IMR-90 (cell line): ENCODE results near the gene HHATL. TPM values are rescaled to one million over a fixed set of nuclear protein-coding genes. Genes with fewer than 3 reads are reported as not detected.

ENCODE experiments used
- ATAC-seq: fragments of 200-7000 bp; cut with Tn5 transposase; 2 replicates; pipeline ENCODE4 v1.9.1; 2020; ENCODE audit warnings: low read depth, mild to moderate bottlenecking, moderate library complexity
- BruUV-seq: library from RNA; stranded (reverse); fragments of 400-500 nt; replicated peaks from 2 replicates; lab custom pipeline; 2021; lab: Mats Ljungman, UMichigan
- CTCF ChIA-PET: fragments of 300-600 bp; formaldehyde crosslinking; extraction: SDS; loops from one replicate; lab custom pipeline; 2021; ENCODE audit warnings: antibody characterized with exemption; lab: Yijun Ruan, JAX
- POLR2A ChIA-PET: fragments of 300-600 bp; sonication (Branson Sonifier 250); formaldehyde crosslinking; loops from one replicate; lab custom pipeline; 2022; ENCODE audit warnings: antibody characterized with exemption; ENCODE audit not compliant: unreplicated experiment; lab: Charles Lee
- DNase-seq: peaks from one replicate; pipeline ENCODE4 v3.0.0; 2013
- H2AFZ ChIP-seq: replicated peaks from 2 replicates; pipeline ENCODE3; 2013; ENCODE audit warnings: low read length, mild to moderate bottlenecking; ENCODE audit not compliant: poor library complexity
- H2AK5ac ChIP-seq: 2 replicates; pipeline ENCODE4 v1.6.1; 2013; ENCODE audit warnings: low read depth, low read length, inconsistent platforms
- H2AK9ac ChIP-seq: replicated peaks from 2 replicates; pipeline ENCODE3; 2013; ENCODE audit warnings: mild to moderate bottlenecking, low read depth, low read length, moderate library complexity; ENCODE audit not compliant: poor library complexity
- H2BK120ac ChIP-seq: 2 replicates; pipeline ENCODE4 v1.6.1; 2013; ENCODE audit warnings: low read depth, low read length, inconsistent platforms
- H2BK15ac ChIP-seq: 3 replicates; pipeline ENCODE4 v1.6.1; 2013; ENCODE audit warnings: low read depth, low read length, inconsistent platforms
- H2BK20ac ChIP-seq: 2 replicates; pipeline ENCODE4 v1.6.1; 2013; ENCODE audit warnings: low read depth, mild to moderate bottlenecking, inconsistent platforms, low read length, moderate library complexity
- H2BK5ac ChIP-seq: 2 replicates; pipeline ENCODE4 v1.6.1; 2013; ENCODE audit warnings: mild to moderate bottlenecking, low read depth, low read length, inconsistent platforms; ENCODE audit not compliant: poor library complexity, severe bottlenecking
- H3K14ac ChIP-seq: replicated peaks from 2 replicates; pipeline ENCODE4 v1.6.1; 2013; ENCODE audit warnings: low read depth, low read length, inconsistent platforms
- H3K18ac ChIP-seq: 2 replicates; pipeline ENCODE4 v1.6.1; 2013; ENCODE audit warnings: low read depth, low read length, control low read depth
- H3K23ac ChIP-seq: 2 replicates; pipeline ENCODE4 v1.6.1; 2013; ENCODE audit warnings: low read depth, low read length, inconsistent platforms
- H3K27ac ChIP-seq: 2 replicates; pipeline ENCODE4 v1.5.1; 2013; ENCODE audit warnings: mild to moderate bottlenecking, control low read depth, low read length; ENCODE audit not compliant: insufficient read depth
- H3K27me3 ChIP-seq: 2 replicates; pipeline ENCODE4 v1.6.1; 2013; ENCODE audit warnings: low read length; ENCODE audit not compliant: control insufficient read depth, insufficient read depth
- H3K36me3 ChIP-seq: 2 replicates; pipeline ENCODE4 v1.6.1; 2013; ENCODE audit warnings: low read length, mixed read lengths; ENCODE audit not compliant: control insufficient read depth, insufficient read depth
- H3K4ac ChIP-seq: 2 replicates; pipeline ENCODE4 v1.6.1; 2013; ENCODE audit warnings: low read depth, low read length, inconsistent platforms
- H3K4me1 ChIP-seq: 2 replicates; pipeline ENCODE4 v1.6.1; 2013; ENCODE audit warnings: low read length, mixed read lengths; ENCODE audit not compliant: control insufficient read depth, insufficient read depth
- H3K4me2 ChIP-seq: 2 replicates; pipeline ENCODE4 v1.6.1; 2013; ENCODE audit warnings: low read depth, mild to moderate bottlenecking, control low read depth, low read length, moderate library complexity
- H3K4me3 ChIP-seq: 2 replicates; pipeline ENCODE4 v1.5.1; 2013; ENCODE audit warnings: low read depth, mild to moderate bottlenecking, control low read depth, low read length, moderate library complexity; ENCODE audit not compliant: insufficient read depth
- H3K56ac ChIP-seq: 2 replicates; pipeline ENCODE4 v1.6.1; 2013; ENCODE audit warnings: low read length, inconsistent platforms; ENCODE audit not compliant: insufficient read depth; ENCODE audit errors: extremely low read depth
- H3K79me1 ChIP-seq, 2 experiments: 2 replicates each; pipeline ENCODE4 v1.6.1; 2013; ENCODE audit warnings: low read length in 2 of 2, inconsistent platforms in 1 of 2, low read depth in 1 of 2
- H3K9ac ChIP-seq: 2 replicates; pipeline ENCODE4 v1.6.1; 2013; ENCODE audit warnings: low read depth, low read length, control low read depth
- H3K9me1 ChIP-seq: 2 replicates; pipeline ENCODE4 v1.6.1; 2013; ENCODE audit warnings: low read length, inconsistent platforms; ENCODE audit not compliant: insufficient read depth
- H3K9me3 ChIP-seq: 2 replicates; pipeline ENCODE4 v1.6.1; 2013; ENCODE audit warnings: low read length; ENCODE audit not compliant: control insufficient read depth, insufficient read depth
- H4K20me1 ChIP-seq: 2 replicates; pipeline ENCODE4 v1.6.1; 2013; ENCODE audit warnings: low read length, inconsistent platforms; ENCODE audit not compliant: insufficient read depth
- H4K5ac ChIP-seq: 2 replicates; pipeline ENCODE4 v1.6.1; 2013; ENCODE audit warnings: mild to moderate bottlenecking, low read depth, low read length, control low read depth
- H4K8ac ChIP-seq, 2 experiments: 2 replicates each; pipeline ENCODE4 v1.6.1; 2013; ENCODE audit warnings: low read depth in 2 of 2, low read length in 2 of 2, control low read depth in 1 of 2, inconsistent platforms in 1 of 2
- H4K91ac ChIP-seq: 2 replicates; pipeline ENCODE4 v1.6.1; 2013; ENCODE audit warnings: low read depth, low read length, inconsistent platforms; ENCODE audit not compliant: insufficient read depth
- CEBPB ChIP-seq: IDR thresholded peaks from 2 replicates; pipeline ENCODE4 v1.6.1; 2012; ENCODE audit warnings: low read depth, low read length, improper control_type of control experiment
- MAZ ChIP-seq: IDR thresholded peaks from 2 replicates; pipeline ENCODE4 v1.6.1; 2012; ENCODE audit warnings: low read depth, mild to moderate bottlenecking, low read length, improper control_type of control experiment, moderate library complexity, borderline replicate concordance
- MXI1 ChIP-seq: IDR thresholded peaks from 2 replicates; pipeline ENCODE4 v1.6.1; 2012; ENCODE audit warnings: low read depth, mild to moderate bottlenecking, low read length, moderate library complexity, borderline replicate concordance
- RCOR1 ChIP-seq: IDR thresholded peaks from 2 replicates; pipeline ENCODE4 v1.6.1; 2012; ENCODE audit warnings: mild to moderate bottlenecking, low read length, improper control_type of control experiment; ENCODE audit not compliant: insufficient replicate concordance
- WGBS, 2 experiments: methylation state at CpG; one replicate each; pipeline versions ENCODE4 v1.1.5 to v1.1.7; 2013; ENCODE audit warnings: missing lambda C conversion rate in 2 of 2; ENCODE audit not compliant: insufficient read length in 1 of 2; ENCODE audit errors: extremely low coverage in 2 of 2; 5-methylcytosine and 5-hydroxymethylcytosine counted together
- dilution Hi-C: fragments of 300-500 bp; cut with HindIII; formaldehyde crosslinking; loops from one replicate; pipeline ENCODE4 v1.14.3; 2018; ENCODE audit warnings: low sequenced_read_pairs; ENCODE audit not compliant: unreplicated experiment
- in situ Hi-C: fragments of 300-500 bp; cut with MboI; formaldehyde crosslinking; loops from 3 replicates; pipeline ENCODE4 v1.14.3; 2019; ENCODE audit warnings: low sequenced_read_pairs, inconsistent platforms, mixed read lengths
- intact Hi-C: fragments of 100-400 bp; cut with micrococcal nuclease; formaldehyde crosslinking; loops from 2 replicates; pipeline ENCODE4 v1.10.0; 2022
- polyA plus RNA-seq, 3 experiments: library from polyadenylated mRNA; depleted of rRNA; stranded (reverse); fragments of >200 nt; gene quantifications; 2 replicates each; pipeline ENCODE4 v1.2.3, GENCODE V29; 2012; ENCODE audit warnings: low replicate concordance in 1 of 3
- total RNA-seq: library from RNA; depleted of rRNA; stranded (reverse); fragments of >200 nt; gene quantifications from 2 replicates; pipeline ENCODE4 v1.2.3, GENCODE V29; 2012

The HHATL gene
- total and polyA plus RNA-seq, 2 of the 4 experiments (the other 2 are of a cell fraction) = not detected

DNA sequence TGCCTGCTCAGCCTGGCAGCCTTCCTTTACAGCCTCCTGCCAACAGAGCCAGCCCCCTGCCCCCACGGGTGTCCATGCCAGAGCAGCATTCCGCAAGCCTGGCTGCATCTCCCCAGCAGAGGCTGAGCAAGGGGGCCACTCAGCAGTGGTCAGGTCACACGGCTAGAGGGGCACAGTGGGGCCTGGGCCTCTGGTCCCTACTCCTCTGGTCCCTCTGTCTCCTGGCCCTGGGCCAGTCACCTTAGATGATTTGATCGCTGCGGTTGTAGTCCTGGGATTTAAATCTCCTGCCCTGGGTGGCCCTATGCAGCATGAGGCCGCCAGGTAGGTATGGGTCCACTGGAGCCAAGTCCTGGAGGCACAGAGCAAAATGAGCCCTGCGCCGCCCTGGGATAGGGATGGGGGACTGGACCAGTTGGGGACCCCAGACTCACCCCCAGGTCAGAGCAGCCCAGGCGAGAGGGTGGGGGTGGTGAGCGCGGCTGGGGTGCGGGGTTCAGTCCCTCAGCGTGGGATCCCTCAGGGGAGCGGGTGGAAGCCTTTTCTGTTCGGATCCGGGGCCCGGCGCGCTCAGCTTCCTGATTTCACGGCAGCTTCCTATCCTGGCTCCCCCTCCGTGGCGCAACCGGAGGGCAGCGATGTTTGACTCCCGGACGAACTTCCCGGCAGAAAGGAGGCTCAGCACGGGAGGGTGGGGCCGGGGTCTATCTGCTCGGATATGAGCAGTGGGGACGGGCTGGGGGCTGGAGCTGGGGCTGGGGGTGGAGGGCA lies 48.9 kb downstream of the HHATL start, which contains the start of gene ZBTB47:
ZBTB47 (plus strand) TSS at position 138 of the 771 bp plus-strand sequence. CDS start 4,659 bp downstream, outside the sequence.
- Histone ChIP-seq H3K14ac (peak within 1 kb of the TSS; percentile 84), H3K27me3 (no peaks in the 10 kb centered on the region), H2BK15ac (peak within 1 kb of the TSS; percentile 79; the same call in 2 of the 3 replicates), H2AK5ac (peak within 1 kb of the TSS; percentile 88), H3K9me3 (no peaks in the 10 kb centered on the region), H3K9ac (peak within 1 kb of the TSS; percentile 90), H3K79me1 (peaks cover 31 to 78% of the 10 kb centered on the region in 2 experiments), H2AK9ac (peak within 1 kb of the TSS; percentile 99), H3K23ac (peak within 1 kb of the TSS; percentile 81), H4K8ac (peak within 1 kb of the TSS; percentile 52 to 92), H2AFZ (peak within 1 kb of the TSS; percentile 92), H3K18ac (peak within 1 kb of the TSS; percentile 65), H3K36me3 (peaks cover 10% of the 10 kb centered on the region), H3K4ac (peak within 1 kb of the TSS; percentile 88), H4K5ac (peak within 1 kb of the TSS; percentile 72), H3K56ac (peak within 1 kb of the TSS; percentile 29; the same call in 1 of the 2 replicates), H2BK5ac (peak within 1 kb of the TSS; percentile 81), H3K9me1 (peaks cover 45% of the 10 kb centered on the region), H3K4me3 (peak within 1 kb of the TSS; percentile 70), H2BK120ac (peak within 1 kb of the TSS; percentile 78), H3K4me2 (peak within 1 kb of the TSS; percentile 95), H4K20me1 (peaks cover 32% of the 10 kb centered on the region), H4K91ac (peak within 1 kb of the TSS; percentile 88), H2BK20ac (peak within 1 kb of the TSS; percentile 32), H3K27ac (peak within 1 kb of the TSS; percentile 87), H3K4me1 (peaks cover 35% of the 10 kb centered on the region)
- intact Hi-C loops (loop anchor here (2.0 to 5.0 kb wide), 2 partner anchors 51 to 91 kb away; partner anchors contain the start of gene NKTR), in situ Hi-C loops (no loop called here), dilution Hi-C loops (no loop called here)
- 4% methylated on average over 8 of the region's 31 CpGs; no CpG with 5 or more reads in 1 of the 2 experiments for WGBS, 2 experiments
- CTCF ChIA-PET = interaction anchor here (0.6 to 2.5 kb wide), 3 partner anchors 12 to 90 kb away, joined by 3 to 5 read pairs (median 4); no protein-coding TSS in a partner anchor
- POLR2A ChIA-PET = interaction anchor here (0.6 kb wide), 1 partner anchor 64 kb away, joined by 3 read pairs; no protein-coding TSS in a partner anchor
- ATAC-seq (peak; percentile 7), DNase-seq (no peak)
- TF ChIP-seq RCOR1 (no peak), CEBPB (peak; percentile 47; the same call in 1 of the 2 replicates), MAZ (no peak; the same call in 1 of the 2 replicates), MXI1 (no peak)
- BruUV-seq = no TSS peak
